GM18909 (cell line): ENCODE results near the gene IQSEC1.

Source experiments
- ATAC-seq: cut with Tn5 transposase; IDR thresholded peaks from one replicate; pipeline ENCODE4 v1.9.1; 2021; ENCODE audit warnings: mild to moderate bottlenecking; ENCODE audit not compliant: unreplicated experiment, poor library complexity

Gene IQSEC1

DNA sequence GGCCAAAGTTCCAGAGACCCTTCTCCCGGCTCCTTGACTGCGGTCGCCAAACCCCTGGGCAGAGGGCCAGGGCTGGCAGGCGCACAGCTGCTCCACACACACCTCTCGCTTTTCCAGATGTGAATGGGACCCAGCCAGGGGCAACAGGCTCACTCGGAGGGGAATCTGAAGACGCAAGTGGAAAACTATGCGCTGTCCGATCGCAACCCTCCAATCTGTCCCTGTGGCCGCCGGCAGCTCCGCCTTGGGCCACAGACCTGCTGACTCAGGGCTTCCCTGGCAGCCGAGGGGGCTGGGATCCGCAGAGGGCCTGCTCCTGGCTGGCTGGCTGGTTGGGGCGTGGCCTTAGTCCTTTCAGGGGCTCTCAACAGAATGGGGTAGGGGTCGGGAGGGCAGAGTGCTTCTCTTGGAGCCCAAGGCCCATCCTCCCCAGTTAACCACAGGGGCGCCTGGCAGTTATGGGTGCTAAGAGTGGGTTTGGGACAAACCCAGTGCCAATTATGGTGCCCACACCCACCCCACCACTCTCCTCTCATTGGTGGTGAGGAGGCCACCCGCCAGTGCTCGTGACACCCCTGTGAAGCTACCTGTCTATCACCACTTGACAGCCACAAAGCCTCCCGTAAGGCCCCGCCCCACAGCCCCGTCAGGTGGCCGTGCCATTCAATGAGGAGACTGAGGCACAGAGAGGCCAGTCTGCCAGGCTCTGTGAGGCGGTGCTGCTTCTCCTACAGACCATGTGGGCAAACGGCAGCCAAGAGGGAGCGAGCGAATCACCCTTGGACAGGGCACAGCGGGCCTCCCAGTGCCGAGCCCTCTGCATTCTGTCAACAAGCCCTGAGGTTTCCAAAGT is 53.8 kb downstream of the IQSEC1 start:
- ATAC-seq: no peak

DNA sequence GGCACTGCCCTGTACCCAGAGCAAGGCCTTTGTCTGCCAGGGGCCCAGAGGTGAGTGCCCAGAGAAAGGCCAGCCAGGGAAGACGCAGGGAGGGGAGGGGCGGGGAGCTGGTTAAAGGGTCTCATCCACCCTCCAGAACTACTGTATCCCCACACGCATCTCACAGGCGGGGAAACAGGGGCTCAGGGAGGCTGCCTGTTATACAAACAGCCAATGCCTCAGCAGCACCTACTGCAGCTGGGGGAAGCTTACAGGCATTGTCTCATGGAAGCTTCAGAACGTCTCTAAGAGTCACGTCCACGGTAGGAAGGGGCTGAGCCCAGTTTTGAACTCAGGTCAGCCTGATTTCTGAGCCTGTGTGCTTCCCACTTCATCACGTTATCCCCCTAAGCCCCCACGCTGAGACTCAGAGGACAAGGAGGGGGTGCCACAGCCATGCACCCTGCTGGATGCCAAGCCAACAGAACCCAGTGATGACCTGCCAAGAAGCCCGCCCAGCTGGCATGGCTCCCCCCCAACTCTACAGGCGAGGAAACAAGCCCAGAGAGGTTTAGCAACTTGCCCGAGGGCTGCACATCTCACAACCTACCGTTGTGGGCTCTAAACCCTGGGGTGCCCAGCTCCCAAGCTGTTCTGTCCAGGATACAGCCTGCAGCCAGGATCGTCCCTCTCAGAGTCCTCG is 54.5 kb downstream of the IQSEC1 start:
- no peak for ATAC-seq

DNA sequence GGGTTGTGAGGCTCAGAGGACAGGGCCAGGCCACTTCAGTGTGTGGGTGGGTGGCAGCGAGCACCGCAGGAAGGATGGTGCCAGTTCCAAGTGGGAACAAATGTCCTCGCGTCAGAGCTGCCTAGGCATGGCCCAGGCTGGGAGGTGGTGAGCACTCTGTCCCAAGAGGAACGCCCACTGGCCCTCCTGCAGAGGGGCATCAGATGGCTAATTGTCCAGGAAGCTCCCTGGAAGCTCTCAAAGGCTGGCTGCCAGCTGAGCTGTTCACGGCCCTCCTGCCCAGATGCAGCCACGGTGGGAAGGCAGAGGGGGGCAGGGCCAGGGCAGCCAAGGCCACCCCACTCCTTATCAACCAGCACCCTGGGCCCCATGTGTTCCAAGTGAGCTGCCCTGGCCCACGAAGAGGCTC is 55.2 kb downstream of the IQSEC1 start:
- ATAC-seq: no peak

DNA sequence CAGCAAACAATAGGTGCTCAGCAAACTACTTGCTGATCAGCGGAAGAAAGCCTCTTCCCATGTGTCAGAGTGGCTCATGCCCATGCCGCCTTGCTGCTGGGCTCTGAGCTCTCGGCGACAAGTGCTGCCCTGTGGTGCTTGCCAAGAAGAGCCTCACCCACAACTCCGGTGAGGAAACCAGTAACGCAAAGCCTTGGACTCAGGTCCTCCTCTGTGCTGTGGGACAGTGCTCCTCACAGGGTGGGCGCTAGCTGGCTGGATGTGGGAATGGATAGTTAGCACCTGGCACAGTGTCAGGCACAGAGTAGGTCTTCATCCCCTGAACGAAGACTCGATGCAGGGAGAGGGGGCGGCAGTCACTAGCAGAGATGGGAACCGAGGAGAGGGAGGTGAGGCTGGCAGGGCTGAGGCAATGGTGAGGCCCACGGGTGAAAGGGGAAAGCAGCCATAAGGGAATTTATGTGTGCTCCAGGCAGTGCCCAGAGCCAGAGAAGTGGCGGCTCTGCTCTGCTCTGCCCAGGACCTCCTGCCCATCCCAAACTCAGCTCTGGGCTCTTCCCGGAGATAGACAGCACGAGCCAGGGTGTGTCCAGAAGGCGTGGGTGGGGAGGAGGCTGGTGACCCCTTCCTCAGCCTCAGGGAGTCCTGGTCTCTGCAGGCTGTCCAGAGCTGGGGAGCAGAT is 55.7 kb downstream of the IQSEC1 start:
- no peak for ATAC-seq

DNA sequence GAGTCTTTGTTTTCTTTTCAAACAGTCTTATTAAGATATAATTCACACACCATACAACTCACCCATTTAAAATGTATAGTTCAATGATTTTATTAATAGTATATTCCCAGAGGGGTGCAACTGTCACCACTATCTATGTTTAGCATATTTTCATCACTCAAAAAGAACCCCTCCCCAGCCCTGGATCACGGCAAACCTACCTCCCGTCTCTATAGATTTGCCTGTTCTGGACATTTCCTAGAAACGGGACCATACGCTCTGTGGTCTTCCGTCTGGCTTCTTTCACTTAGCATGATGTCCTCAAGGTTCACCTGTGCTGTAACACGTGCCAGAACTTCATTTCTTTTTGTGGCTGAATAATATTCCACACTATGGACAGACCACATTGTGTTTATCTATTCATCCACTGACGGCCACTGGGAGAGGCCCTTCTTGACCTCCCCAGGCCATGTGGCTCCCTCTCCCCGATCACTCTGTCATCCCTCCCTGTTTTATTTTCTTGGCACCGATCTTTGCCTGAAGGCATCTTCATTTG is 56.4 kb downstream of the IQSEC1 start:
- no peak for ATAC-seq

DNA sequence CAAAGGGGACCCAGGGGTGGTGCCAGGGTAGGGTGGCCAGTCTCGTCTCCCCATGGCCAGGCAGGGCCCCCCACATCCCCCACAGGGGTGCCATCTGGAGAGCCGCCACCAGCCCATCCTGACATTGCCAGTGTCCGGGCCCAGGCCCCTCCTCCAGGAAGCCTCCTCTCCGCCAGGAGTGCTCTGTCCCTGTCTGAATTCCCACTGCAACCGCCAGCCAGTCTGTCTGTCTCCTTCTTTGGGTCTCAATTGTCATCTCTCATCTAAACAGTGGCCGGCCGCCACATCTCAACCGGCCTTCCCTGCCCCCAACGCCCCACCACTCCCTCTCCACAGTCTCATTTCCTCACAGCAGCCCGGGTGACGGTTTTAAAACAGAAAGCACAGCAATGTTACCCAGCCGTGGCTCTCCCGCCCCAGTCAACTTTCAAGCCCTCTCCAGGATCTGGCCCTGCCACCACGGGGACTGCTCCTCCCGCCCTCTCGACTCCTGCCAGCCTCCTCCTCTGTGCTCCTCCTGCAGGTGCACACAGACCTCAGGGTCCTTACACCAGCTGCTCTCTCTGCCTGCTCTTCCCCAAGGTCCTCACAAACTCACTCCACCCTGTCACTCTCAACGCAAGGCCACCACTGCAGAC is 57.0 kb downstream of the IQSEC1 start:
- peak; percentile 37 for ATAC-seq

DNA sequence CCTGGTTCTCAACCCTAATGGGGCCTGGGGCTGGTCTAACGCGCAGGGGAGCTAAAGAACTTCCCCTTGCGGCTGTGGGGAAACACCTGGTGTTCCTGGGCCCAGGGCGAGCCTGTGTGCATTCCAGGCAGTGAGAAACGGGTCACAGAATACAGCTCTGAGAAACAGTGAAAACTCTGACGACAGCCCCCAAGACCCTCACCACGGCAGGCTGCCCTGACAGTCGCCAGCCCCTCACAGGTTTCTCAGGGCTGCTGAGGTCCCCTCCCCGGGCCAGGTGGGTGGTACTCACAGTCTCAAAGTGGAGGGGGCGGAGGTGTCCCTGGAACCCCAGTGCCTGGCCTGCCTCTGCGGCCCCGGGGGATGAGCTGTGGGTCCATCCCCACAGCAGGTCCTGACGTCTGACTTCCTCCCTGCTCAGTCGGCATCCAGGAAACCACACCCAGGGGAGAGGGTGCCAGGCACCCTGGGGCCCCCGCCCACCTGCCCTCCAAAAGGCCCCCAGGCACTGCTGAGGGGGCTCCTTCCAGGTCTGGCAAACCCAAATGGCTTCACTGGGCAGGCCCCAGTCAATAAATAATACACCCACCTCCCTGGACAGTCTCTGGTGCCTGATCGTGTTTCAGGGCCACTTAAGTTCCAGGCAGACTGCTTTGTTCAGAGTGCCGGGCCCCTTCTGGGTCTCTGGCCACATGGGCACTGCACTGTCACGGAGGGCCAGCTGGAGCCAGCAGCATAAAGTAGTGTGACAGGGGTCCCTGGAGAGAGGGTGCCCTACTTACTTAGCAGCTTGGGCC is 57.7 kb downstream of the IQSEC1 start:
- ATAC-seq: no peak

DNA sequence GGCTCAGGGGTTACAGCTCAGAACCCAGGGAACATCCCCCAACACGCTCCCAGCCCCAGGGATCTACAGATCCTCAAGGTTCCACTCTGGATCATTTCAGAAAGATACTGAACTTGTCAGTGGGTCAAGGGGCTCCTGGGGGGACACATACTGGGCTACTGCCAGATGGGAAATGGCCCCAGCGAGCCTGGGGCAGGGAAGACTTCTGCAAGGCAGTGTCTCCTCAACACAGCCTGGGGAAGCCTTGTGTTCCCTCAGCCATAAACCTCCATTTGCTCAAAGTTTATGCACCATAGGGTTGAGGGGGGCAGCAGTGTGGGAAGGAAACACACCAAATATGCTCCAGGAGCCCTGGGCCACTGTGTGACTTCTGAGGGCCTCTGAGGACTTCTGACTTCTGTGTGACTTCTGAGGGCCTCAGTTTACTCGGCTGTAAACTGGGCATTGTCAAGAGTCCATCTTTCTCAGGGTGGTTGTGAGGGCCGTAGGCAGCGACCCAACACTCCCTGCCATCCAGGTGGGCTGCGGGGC is 58.4 kb downstream of the IQSEC1 start:
- no peak for ATAC-seq

DNA sequence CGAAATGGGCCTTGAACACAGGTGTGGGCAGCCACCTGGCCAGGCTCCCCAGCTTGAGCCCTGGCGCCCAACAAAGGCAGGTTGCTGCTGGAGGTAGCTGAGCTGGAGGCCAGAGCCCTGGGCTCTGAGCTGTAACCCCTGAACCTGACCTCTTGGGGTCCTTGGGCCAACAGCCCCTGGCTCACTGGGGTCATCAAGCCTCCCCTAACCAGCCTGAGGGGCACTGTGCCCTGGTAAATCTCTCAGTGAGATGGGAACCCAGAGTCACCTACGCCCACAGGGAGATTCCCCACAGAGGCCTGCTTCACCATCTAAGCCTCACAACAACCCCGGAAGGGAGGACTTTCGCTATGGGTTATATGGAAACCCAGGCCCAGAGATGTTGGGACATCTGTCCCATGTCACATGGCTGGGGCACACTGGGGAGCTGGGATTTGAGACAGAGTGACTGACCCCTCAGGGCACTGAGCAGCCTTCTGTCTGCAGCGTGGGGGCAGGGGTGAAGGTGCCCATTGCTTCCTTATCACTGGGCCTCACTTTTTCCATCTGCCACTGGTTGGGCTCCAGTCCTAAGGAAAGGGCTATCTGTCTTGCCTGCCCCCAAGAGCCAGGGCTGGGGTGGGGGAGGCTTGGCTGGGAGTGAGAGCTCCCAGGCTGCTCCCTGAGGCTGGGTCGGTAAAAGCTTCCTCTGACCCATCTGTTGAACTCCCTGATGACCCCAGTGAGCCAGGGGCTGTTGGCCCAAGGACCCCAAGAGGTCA is 59.1 kb downstream of the IQSEC1 start:
- no peak for ATAC-seq

DNA sequence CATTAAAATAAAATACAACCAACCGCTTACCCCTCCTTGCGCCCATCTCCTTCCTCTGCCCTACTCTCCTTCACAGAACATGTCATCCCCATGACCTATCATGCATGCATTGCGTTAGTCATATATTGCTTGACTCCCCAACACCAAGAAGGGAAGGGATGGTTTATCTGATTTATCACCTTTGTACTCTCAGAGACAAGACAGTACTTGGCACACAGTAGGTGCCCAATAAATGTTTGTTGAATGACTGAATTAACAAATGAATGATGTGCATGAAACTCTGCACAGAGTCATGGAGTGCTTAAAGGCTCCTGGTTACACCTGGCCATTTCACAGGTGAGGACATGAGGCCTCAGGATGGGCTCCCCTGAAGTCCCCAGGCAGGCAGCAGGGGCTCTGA is 59.7 kb downstream of the IQSEC1 start:
- no peak for ATAC-seq

DNA sequence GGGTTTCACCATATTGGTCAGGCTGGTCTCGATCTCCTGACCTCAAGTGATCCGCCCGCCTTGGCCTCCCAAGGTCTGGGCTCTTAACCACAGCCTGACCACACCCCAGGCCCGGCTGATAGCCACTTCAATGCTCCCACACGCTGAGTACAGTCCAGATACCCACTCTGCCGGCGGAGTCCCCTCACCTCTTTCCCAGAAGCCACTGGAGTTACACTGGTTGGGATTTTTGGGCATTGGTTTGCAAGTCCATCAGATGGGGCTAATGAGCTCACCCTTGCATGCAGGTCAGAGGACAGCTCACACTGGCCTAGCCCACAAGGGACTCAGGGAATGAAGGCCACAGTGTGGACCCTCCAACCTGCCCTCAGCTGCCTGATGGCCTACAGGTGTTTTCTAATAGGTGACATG is 60.1 kb downstream of the IQSEC1 start:
- no peak for ATAC-seq

DNA sequence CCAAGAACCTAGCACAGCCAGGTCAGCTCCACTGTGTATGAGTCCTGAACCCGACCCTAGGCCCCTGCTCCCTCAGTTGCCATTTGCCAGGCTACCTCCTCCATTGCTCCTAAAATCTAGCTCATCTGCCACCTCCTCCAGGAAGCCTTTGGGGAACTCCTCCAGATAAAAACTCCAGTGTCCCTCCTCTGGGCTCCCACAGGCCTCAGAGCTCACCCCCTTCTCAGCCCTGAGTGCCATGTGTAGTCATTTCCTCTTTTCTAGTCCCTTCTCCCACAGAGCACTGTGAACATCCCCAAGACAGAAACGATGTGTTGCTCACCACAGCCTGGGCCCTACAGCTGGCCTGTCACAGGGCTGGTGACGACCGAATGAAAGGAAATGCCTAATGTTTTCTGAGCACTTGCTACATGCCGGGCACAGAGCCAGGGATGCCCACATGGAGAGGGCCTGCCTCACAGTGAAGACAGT is 61.0 kb downstream of the IQSEC1 start:
- ATAC-seq: peak; percentile 34

DNA sequence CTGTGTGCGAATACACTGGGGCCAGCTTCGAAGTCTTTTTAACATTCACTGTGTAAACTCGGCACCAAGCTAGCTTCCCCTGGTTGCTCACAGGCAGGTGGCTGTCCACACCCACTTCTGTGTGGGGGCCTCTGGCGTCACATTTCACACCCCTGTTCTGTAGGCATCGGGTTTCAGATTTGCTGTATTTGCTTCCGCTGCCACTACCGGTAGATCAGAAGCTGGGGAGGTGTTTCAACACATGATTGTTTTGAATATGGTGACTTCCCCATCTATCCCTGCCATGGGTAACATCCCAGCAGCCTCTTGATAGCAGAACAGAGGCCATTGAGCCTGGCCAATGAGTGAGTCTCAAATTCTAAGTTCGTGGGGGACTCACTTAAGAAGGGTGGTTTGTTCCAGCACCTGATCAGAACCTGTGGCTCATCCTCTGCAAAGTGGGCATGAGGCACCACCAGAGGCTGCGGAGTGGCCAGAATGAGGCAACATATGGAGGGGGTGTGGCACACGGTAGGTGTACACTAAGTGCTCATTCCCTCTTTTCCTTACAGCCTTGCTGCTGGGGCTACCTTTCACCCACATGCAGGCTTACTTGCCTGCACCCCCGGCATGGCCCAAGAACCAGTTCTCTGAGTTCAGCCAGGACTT is 61.5 kb downstream of the IQSEC1 start:
- peak; percentile 51 for ATAC-seq

DNA sequence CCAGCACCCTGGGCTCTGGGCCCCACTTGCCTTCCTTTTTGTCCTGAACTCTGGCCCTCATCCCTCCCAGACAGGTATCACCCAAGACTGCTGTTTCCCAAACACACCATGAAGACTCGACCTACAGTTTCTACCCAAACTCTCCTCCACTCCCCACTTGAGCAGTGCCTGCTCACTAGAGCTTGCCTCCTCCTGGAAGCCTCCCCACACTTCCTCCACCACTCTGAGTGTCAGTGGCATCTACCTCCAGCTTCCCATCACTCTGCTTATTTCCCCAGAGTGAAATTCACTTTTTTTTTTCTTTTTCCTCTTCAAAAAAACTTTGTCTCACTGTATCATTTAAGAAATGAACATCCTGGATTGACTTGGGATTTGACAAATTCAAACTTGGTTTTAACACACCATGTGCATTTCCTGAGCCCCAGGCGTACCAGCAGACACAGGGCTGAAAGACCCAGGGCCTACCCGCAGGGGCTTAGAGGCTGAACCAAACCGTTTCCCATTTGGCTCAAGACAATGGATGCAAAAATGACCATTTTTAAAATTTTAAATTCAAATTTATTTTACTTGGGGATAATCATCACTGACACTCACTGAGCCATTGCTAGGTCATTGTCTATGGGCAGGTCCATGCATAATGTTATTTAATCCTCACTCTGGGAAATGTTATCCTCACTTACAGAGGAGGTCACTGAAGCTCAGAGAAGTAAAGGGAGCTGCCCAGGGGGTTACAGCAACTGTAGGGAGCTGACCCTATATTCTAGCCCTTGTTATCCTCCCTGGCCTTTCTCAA is 62.3 kb downstream of the IQSEC1 start:
- no peak for ATAC-seq

DNA sequence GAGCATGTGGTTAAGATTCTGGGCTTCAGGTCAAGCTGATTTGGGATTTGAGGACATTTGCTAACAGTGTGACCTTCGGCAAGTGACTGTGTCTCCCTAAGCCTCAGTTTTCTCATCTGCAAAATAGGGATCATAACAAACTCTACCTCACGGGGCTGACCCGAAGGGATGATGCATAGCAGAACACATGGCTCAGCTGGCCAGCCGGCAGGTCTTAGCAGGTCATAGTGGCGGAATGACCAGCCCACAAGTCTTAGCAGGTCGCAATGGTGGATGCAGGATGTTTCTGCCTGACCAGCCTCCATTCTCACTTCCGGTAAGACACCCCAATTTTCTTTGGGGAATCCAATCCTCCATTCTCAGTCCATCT is 63.3 kb downstream of the IQSEC1 start:
- ATAC-seq: no peak

DNA sequence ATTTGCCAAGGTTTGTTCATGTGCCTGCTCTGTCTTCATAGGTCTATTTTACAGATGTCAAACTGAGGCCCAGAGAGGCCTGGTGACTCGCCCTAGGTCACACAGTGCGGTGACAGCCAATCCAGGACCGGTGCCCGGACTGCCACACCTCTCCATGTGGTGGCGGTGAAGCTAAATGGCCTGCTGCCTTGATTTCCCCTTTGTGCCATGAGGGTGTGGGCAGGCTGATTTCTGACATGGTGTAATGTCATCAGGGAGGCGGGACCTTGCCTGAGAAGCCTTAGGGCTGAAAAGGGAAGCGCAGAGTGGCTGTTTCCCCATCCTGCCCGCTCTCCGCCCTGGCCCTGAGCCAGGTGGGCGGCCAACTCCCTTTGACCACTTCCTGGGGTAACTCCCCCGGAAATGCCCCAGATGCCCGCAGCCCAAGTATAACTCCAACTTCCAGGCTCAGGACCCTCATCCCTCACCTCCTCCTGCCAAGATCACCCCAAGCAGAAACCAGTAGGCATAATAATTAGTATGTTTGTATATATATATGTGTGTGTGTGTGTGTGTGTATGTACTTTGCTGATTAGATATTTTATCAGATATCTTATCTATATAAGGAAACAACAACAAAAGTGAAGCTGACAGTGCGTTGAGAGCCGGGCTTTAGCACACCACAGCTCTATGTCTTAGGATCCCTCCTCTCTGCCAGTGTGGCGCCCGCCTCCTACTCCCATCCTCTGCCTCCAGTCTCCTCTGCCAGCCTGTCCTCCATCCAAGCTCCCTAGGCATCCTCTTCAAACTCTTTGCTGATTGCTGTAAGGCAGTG is 63.9 kb downstream of the IQSEC1 start:
- peak; percentile 36 for ATAC-seq
